ENCODE measurements around the gene PCF11. TPM values are rescaled to one million over a fixed set of nuclear protein-coding genes. Genes with fewer than 3 reads are reported as not detected.

Gene PCF11
- polyA plus RNA-seq, 4 donors = 13.8 to 65.0 (median 21.1) TPM

GRCh38 chr11:83168756-83169155 lies 11.8 kb downstream of the PCF11 start:
- DNase-seq = no peak
- no peak for FAIRE-seq

GRCh38 chr11:83170865-83171264 lies 13.9 kb downstream of the PCF11 start:
- DNase-seq = no peak
- whole genome bisulfite sequencing, 3 donors = 34 to 50% (median 49%) methylated on average over 2 of the region's 2 CpGs
- H3K27ac ChIP-seq (ENCODE audit: low read depth in 1 of 3, low read length in 2 of 3) = no peak overlapping the region
- H3K36me3 ChIP-seq (ENCODE audit: control insufficient read depth in 3 of 3, insufficient read depth in 2 of 3, low read depth in 1 of 3, low read length in 3 of 3) = peaks cover 18 to 36% (median 29%) of the 10 kb centered on the region in 3 donors
- no peak overlapping the region for H3K4me3 ChIP-seq (ENCODE audit: low read depth in 1 of 3, low read length in 3 of 3)
- FAIRE-seq = no peak
- peaks cover 7 to 12% (median 10%) of the 10 kb centered on the region in 3 donors for H3K4me1 ChIP-seq (ENCODE audit: control insufficient read depth in 3 of 3, insufficient read depth in 2 of 3, low read depth in 1 of 3, low read length in 2 of 3)
- H3K9me3 ChIP-seq (ENCODE audit: control insufficient read depth in 2 of 2, insufficient read depth in 1 of 2, low read depth in 1 of 2, low read length in 1 of 2) = peaks cover 0 to 12% of the 10 kb centered on the region in 2 donors
- no peaks in the 10 kb centered on the region for H3K27me3 ChIP-seq (ENCODE audit: control insufficient read depth in 3 of 3, insufficient read depth in 3 of 3, low read length in 3 of 3)

More at GRCh38 chr11:83168756-83169155, 11.8 kb downstream of the PCF11 start:
- H3K36me3 ChIP-seq (ENCODE audit: control insufficient read depth in 3 of 3, insufficient read depth in 2 of 3, low read depth in 1 of 3, low read length in 3 of 3) = peaks cover 22 to 30% (median 29%) of the 10 kb centered on the region in 3 donors
- 96% methylated on average over 5 of the region's 5 CpGs for WGBS, 3 donors
- no peaks in the 10 kb centered on the region for H3K27me3 ChIP-seq (ENCODE audit: control insufficient read depth in 3 of 3, insufficient read depth in 3 of 3, low read length in 3 of 3)
- peaks cover 7 to 9% (median 8%) of the 10 kb centered on the region in 3 donors for H3K4me1 ChIP-seq (ENCODE audit: control insufficient read depth in 3 of 3, insufficient read depth in 2 of 3, low read depth in 1 of 3, low read length in 2 of 3)
- H3K9me3 ChIP-seq (ENCODE audit: control insufficient read depth in 2 of 2, insufficient read depth in 1 of 2, low read depth in 1 of 2, low read length in 1 of 2) = peaks cover 0 to 12% of the 10 kb centered on the region in 2 donors
- no peak overlapping the region for H3K4me3 ChIP-seq (ENCODE audit: low read depth in 1 of 3, low read length in 3 of 3)
- H3K27ac ChIP-seq (ENCODE audit: low read depth in 1 of 3, low read length in 2 of 3) = no peak overlapping the region

- WGBS, 3 donors = 78 to 88% (median 80%) methylated on average over 4 of the region's 4 CpGs
- FAIRE-seq (no peak), DNase-seq (no peak)
- no peak overlapping the region for H3K27ac ChIP-seq (ENCODE audit: low read depth in 1 of 3, low read length in 2 of 3)
- H3K4me1 ChIP-seq (ENCODE audit: control insufficient read depth in 3 of 3, insufficient read depth in 2 of 3, low read depth in 1 of 3, low read length in 2 of 3) = peaks cover 7 to 12% (median 10%) of the 10 kb centered on the region in 3 donors
- H3K9me3 ChIP-seq (ENCODE audit: control insufficient read depth in 2 of 2, insufficient read depth in 1 of 2, low read depth in 1 of 2, low read length in 1 of 2) = peaks cover 0 to 12% of the 10 kb centered on the region in 2 donors
- no peak overlapping the region for H3K4me3 ChIP-seq (ENCODE audit: low read depth in 1 of 3, low read length in 3 of 3)
- peaks cover 16 to 36% (median 21%) of the 10 kb centered on the region in 3 donors for H3K36me3 ChIP-seq (ENCODE audit: control insufficient read depth in 3 of 3, insufficient read depth in 2 of 3, low read depth in 1 of 3, low read length in 3 of 3)
- no peaks in the 10 kb centered on the region for H3K27me3 ChIP-seq (ENCODE audit: control insufficient read depth in 3 of 3, insufficient read depth in 3 of 3, low read length in 3 of 3)
Observed at GRCh38 chr11:83172551-83172950, 15.6 kb downstream of the PCF11 start.

- Histone ChIP-seq H3K4me3 (ENCODE audit: low read depth in 1 of 3, low read length in 3 of 3) (no peak overlapping the region), H3K27me3 (ENCODE audit: control insufficient read depth in 3 of 3, insufficient read depth in 3 of 3, low read length in 3 of 3) (no peaks in the 10 kb centered on the region), H3K27ac (ENCODE audit: low read depth in 1 of 3, low read length in 2 of 3) (peak overlapping the region in 1 of 3 donors; percentile 32), H3K4me1 (ENCODE audit: control insufficient read depth in 3 of 3, insufficient read depth in 2 of 3, low read depth in 1 of 3, low read length in 2 of 3) (peaks cover 7 to 12% (median 8%) of the 10 kb centered on the region in 3 donors), H3K36me3 (ENCODE audit: control insufficient read depth in 3 of 3, insufficient read depth in 2 of 3, low read depth in 1 of 3, low read length in 3 of 3) (peaks cover 8 to 33% (median 15%) of the 10 kb centered on the region in 3 donors), H3K9me3 (ENCODE audit: control insufficient read depth in 2 of 2, insufficient read depth in 1 of 2, low read depth in 1 of 2, low read length in 1 of 2) (peaks cover 0 to 4% of the 10 kb centered on the region in 2 donors)
- DNase-seq = no peak
- no peak for FAIRE-seq
Observed at GRCh38 chr11:83174008-83174407, 17.1 kb downstream of the PCF11 start.

- no peak for FAIRE-seq
- WGBS, 3 donors = 31 to 62% (median 40%) methylated on average over 1 of the region's 1 CpG
Observed at GRCh38 chr11:83175815-83176214, 18.9 kb downstream of the PCF11 start.

GRCh38 chr11:83181815-83182214 lies 24.9 kb downstream of the PCF11 start:
- Histone ChIP-seq H3K36me3 (ENCODE audit: control insufficient read depth in 3 of 3, insufficient read depth in 2 of 3, low read depth in 1 of 3, low read length in 3 of 3) (peaks cover 2 to 30% (median 24%) of the 10 kb centered on the region in 3 donors), H3K27ac (ENCODE audit: low read depth in 1 of 3, low read length in 2 of 3) (no peak overlapping the region), H3K9me3 (ENCODE audit: control insufficient read depth in 2 of 2, insufficient read depth in 1 of 2, low read depth in 1 of 2, low read length in 1 of 2) (no peaks in the 10 kb centered on the region), H3K4me3 (ENCODE audit: low read depth in 1 of 3, low read length in 3 of 3) (no peak overlapping the region), H3K27me3 (ENCODE audit: control insufficient read depth in 3 of 3, insufficient read depth in 3 of 3, low read length in 3 of 3) (no peaks in the 10 kb centered on the region), H3K4me1 (ENCODE audit: control insufficient read depth in 3 of 3, insufficient read depth in 2 of 3, low read depth in 1 of 3, low read length in 2 of 3) (no peaks in the 10 kb centered on the region)
- DNase-seq (no peak), FAIRE-seq (no peak)
- 43 to 52% (median 52%) methylated on average over 2 of the region's 2 CpGs for WGBS, 3 donors

More at GRCh38 chr11:83175815-83176214, 18.9 kb downstream of the PCF11 start:
- Histone ChIP-seq H3K27me3 (ENCODE audit: control insufficient read depth in 3 of 3, insufficient read depth in 3 of 3, low read length in 3 of 3) (no peaks in the 10 kb centered on the region), H3K36me3 (ENCODE audit: control insufficient read depth in 3 of 3, insufficient read depth in 2 of 3, low read depth in 1 of 3, low read length in 3 of 3) (peaks cover 3 to 38% (median 17%) of the 10 kb centered on the region in 3 donors), H3K9me3 (ENCODE audit: control insufficient read depth in 2 of 2, insufficient read depth in 1 of 2, low read depth in 1 of 2, low read length in 1 of 2) (no peaks in the 10 kb centered on the region), H3K27ac (ENCODE audit: low read depth in 1 of 3, low read length in 2 of 3) (no peak overlapping the region), H3K4me3 (ENCODE audit: low read depth in 1 of 3, low read length in 3 of 3) (no peak overlapping the region), H3K4me1 (ENCODE audit: control insufficient read depth in 3 of 3, insufficient read depth in 2 of 3, low read depth in 1 of 3, low read length in 2 of 3) (peaks cover 4 to 5% (median 4%) of the 10 kb centered on the region in 3 donors)
- peak; percentile 55 to 82 for DNase-seq

DNA sequence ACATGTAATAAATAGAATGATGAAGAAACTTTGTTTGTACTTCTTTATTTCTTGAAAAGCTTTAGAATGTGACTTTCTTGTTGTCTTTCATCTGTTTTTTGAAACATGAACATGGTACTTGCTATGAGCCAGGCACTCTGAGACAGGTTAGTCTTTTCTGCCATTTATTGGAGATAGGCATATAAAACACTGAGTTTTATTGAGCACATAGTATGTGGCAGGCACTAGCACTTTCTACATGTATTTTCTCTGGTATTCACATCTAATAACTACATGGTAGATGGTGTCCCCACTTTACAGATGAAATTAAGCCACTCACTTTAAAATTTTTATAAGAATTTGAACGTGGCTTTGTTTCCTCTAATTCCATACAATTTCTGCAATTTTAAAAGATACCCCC lies 28.8 kb downstream of the PCF11 start:
- DNase-seq (no peak), FAIRE-seq (no peak)
- WGBS, 3 donors = 89 to 95% (median 92%) methylated on average over 1 of the region's 1 CpG
- Histone ChIP-seq H3K4me1 (ENCODE audit: control insufficient read depth in 3 of 3, insufficient read depth in 2 of 3, low read depth in 1 of 3, low read length in 2 of 3) (no peaks in the 10 kb centered on the region), H3K27me3 (ENCODE audit: control insufficient read depth in 3 of 3, insufficient read depth in 3 of 3, low read length in 3 of 3) (no peaks in the 10 kb centered on the region), H3K36me3 (ENCODE audit: control insufficient read depth in 3 of 3, insufficient read depth in 2 of 3, low read depth in 1 of 3, low read length in 3 of 3) (peaks cover 2 to 33% (median 13%) of the 10 kb centered on the region in 3 donors), H3K9me3 (ENCODE audit: control insufficient read depth in 2 of 2, insufficient read depth in 1 of 2, low read depth in 1 of 2, low read length in 1 of 2) (no peaks in the 10 kb centered on the region), H3K27ac (ENCODE audit: low read depth in 1 of 3, low read length in 2 of 3) (no peak overlapping the region), H3K4me3 (ENCODE audit: low read depth in 1 of 3, low read length in 3 of 3) (no peak overlapping the region)

DNA sequence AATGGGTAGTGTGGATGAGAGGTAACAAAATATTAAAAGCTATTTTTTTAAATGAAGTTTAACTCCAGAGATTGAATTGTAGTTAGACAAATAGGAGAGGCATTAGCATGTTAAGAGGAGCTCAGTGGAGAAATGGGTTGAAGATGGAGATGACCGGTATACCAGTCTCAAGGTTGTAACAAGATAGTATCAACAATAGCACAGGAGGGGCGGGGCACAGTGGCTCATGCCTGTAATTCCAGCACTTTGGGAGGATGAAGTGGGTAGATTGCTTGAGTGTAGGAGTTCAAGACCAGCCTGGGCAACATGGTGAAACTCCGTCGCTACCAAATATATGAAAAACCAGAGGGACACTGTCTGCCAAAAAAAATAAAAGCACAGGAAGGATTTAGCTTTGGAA lies 30.5 kb downstream of the PCF11 start:
- FAIRE-seq = no peak
- no peak for DNase-seq
- H3K4me3 ChIP-seq (ENCODE audit: low read depth in 1 of 3, low read length in 3 of 3) = no peak overlapping the region
- peaks cover 2 to 41% (median 10%) of the 10 kb centered on the region in 3 donors for H3K36me3 ChIP-seq (ENCODE audit: control insufficient read depth in 3 of 3, insufficient read depth in 2 of 3, low read depth in 1 of 3, low read length in 3 of 3)
- 83 to 97% (median 94%) methylated on average over 4 of the region's 4 CpGs for WGBS, 3 donors
- H3K27ac ChIP-seq (ENCODE audit: low read depth in 1 of 3, low read length in 2 of 3) = no peak overlapping the region
- no peaks in the 10 kb centered on the region for H3K27me3 ChIP-seq (ENCODE audit: control insufficient read depth in 3 of 3, insufficient read depth in 3 of 3, low read length in 3 of 3)
- no peaks in the 10 kb centered on the region for H3K9me3 ChIP-seq (ENCODE audit: control insufficient read depth in 2 of 2, insufficient read depth in 1 of 2, low read depth in 1 of 2, low read length in 1 of 2)
- H3K4me1 ChIP-seq (ENCODE audit: control insufficient read depth in 3 of 3, insufficient read depth in 2 of 3, low read depth in 1 of 3, low read length in 2 of 3) = peaks cover 0 to 5% (median 0%) of the 10 kb centered on the region in 3 donors

DNA sequence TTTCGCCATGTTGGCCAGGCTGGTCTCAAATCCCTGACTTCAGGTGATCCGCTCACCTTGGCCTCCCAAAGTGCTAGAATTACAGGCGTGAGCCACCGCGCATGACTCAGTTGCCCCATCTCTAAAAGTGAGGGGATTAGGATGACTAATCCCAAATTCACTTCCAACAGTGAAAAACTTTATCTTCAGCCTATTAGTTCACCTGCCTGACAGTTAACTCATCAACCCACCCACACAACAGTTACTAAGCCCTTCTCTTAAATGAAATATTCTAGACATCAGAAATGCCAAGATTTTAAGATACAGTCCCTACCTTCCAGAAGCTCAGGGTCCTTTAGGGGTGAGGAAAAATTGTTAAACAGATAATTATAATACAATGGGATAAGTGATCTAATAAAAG lies 34.6 kb downstream of the PCF11 start:
- H3K4me3 ChIP-seq (ENCODE audit: low read depth in 1 of 3, low read length in 3 of 3) = no peak overlapping the region
- H3K4me1 ChIP-seq (ENCODE audit: control insufficient read depth in 3 of 3, insufficient read depth in 2 of 3, low read depth in 1 of 3, low read length in 2 of 3) = peaks cover 1 to 10% (median 6%) of the 10 kb centered on the region in 3 donors
- no peaks in the 10 kb centered on the region for H3K9me3 ChIP-seq (ENCODE audit: control insufficient read depth in 2 of 2, insufficient read depth in 1 of 2, low read depth in 1 of 2, low read length in 1 of 2)
- peaks cover 0 to 31% (median 0%) of the 10 kb centered on the region in 3 donors for H3K36me3 ChIP-seq (ENCODE audit: control insufficient read depth in 3 of 3, insufficient read depth in 2 of 3, low read depth in 1 of 3, low read length in 3 of 3)
- H3K27ac ChIP-seq (ENCODE audit: low read depth in 1 of 3, low read length in 2 of 3) = peak overlapping the region in 1 of 3 donors; percentile 96
- FAIRE-seq (no peak), DNase-seq (no peak)
- H3K27me3 ChIP-seq (ENCODE audit: control insufficient read depth in 3 of 3, insufficient read depth in 3 of 3, low read length in 3 of 3) = no peaks in the 10 kb centered on the region
- 95 to 98% (median 96%) methylated on average over 5 of the region's 5 CpGs for WGBS, 3 donors

Measured in small intestine (tissue), 7 donors.